ENCODE data around the gene GDPD4.

DNA sequence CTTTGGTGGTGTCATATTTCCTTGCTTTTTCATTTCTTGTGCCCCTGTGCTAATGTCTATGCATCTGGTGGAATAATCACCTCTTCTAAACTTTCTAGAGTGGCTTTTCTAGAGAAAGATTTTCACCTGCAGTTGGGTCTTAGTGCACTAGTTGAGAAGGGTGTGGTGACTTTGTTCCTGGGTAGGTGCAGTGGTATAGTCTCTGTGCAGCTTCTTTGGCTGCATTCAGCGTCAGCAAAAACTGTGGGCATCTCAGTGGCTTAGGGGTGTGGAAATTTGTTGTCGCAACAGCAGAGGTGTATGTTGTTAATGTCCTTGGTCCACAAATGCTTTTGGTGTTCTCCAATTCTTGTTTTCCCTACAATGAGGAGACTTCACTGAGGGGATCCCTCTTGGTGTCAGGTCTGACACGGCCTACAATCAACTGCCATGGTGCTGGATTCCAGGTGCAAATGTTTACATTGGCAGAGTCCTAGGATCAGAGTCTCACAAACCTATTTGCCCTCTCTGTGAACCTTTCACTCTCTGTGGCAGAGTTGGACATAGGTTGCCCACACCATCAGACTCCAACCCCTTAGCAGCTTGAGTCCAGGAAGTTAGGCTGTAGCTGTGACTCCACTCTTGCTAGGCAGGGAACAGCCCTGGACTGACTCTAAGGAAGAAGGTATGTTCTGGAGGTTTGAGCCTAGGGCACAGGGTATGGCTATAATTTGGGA is 48.8 kb downstream of the GDPD4 start:
- TF ChIP-seq, protein P1, sequence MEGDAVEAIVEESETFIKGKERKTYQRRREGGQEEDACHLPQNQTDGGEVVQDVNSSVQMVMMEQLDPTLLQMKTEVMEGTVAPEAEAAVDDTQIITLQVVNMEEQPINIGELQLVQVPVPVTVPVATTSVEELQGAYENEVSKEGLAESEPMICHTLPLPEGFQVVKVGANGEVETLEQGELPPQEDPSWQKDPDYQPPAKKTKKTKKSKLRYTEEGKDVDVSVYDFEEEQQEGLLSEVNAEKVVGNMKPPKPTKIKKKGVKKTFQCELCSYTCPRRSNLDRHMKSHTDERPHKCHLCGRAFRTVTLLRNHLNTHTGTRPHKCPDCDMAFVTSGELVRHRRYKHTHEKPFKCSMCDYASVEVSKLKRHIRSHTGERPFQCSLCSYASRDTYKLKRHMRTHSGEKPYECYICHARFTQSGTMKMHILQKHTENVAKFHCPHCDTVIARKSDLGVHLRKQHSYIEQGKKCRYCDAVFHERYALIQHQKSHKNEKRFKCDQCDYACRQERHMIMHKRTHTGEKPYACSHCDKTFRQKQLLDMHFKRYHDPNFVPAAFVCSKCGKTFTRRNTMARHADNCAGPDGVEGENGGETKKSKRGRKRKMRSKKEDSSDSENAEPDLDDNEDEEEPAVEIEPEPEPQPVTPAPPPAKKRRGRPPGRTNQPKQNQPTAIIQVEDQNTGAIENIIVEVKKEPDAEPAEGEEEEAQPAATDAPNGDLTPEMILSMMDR (IDR thresholded peaks at IDR 0.05) = no peak
- TF ChIP-seq EP300 (IDR thresholded peaks at IDR 0.05) = no peak
